Tibial artery (tissue), 4 donors: ENCODE data around the gene ZNF311.

Experiments used
- DNase-seq, 2 donors: peaks; one replicate each; pipeline ENCODE4 v3.0.0-alpha.2; 2019
- H3K27ac ChIP-seq, 2 donors: fragments of 200-600 bp; sonication (generic) in 1 of 2; 1 replicate in 1 of 2; 2 replicates in 1 of 2; pipeline ENCODE4 v1.5.1; 2018 to 2019; ENCODE audit warnings: mild to moderate bottlenecking in 1 of 2
- H3K27me3 ChIP-seq, 2 donors: fragments of 200-600 bp; sonication (generic) in 1 of 2; one replicate each; pipeline versions ENCODE4 v1.5.1 to v1.6.0; 2016 to 2019
- H3K36me3 ChIP-seq, 3 donors: fragments of 200-600 bp; sonication (generic) in 2 of 3; one replicate each; pipeline ENCODE4 v1.5.1; 2016 to 2019; ENCODE audit warnings: mild to moderate bottlenecking in 2 of 3
- H3K4me1 ChIP-seq, 4 donors: fragments of 200-600 bp; sonication (generic) in 2 of 4; 1 replicate in 3 of 4; 2 replicates in 1 of 4; pipeline ENCODE4 v1.5.1; 2016 to 2019
- H3K4me3 ChIP-seq, 2 donors: fragments of 200-600 bp; sonication (generic) in 1 of 2; 1 replicate in 1 of 2; 2 replicates in 1 of 2; pipeline ENCODE4 v1.5.1; 2018 to 2019; ENCODE audit warnings: mild to moderate bottlenecking in 2 of 2
- H3K9me3 ChIP-seq, 3 donors: fragments of 200-600 bp; sonication (generic) in 1 of 3; one replicate each; pipeline ENCODE4 v1.5.1; 2016 to 2019
- CTCF ChIP-seq, 2 experiments: fragments of 200-600 bp in 1 of 2; fragments of 450-650 bp in 1 of 2; IDR thresholded peaks; one replicate each; pipeline ENCODE4 v1.5.1; 2017 to 2019; ENCODE audit warnings: antibody characterized with exemption in 2 of 2, mild to moderate bottlenecking in 1 of 2, moderate library complexity in 1 of 2
- intact Hi-C: fragments of 100-400 bp; cut with DNase I; formaldehyde crosslinking; loops from one replicate; pipeline ENCODE4 v1.15.0; 2023; ENCODE audit warnings: low total_unique reads

ZNF311 gene

GRCh38 chr6:29014729-29015608, 9.9 kb upstream of the ZNF311 start:
- H3K36me3 ChIP-seq: no peaks in the 10 kb centered on the region
- no peak for TF ChIP-seq CTCF (IDR thresholded peaks at IDR 0.05)
- no peak overlapping the region for H3K27ac ChIP-seq
- peaks cover 0 to 12% of the 10 kb centered on the region in 2 donors for H3K27me3 ChIP-seq
- no peaks in the 10 kb centered on the region for H3K9me3 ChIP-seq
- intact Hi-C loops: loop anchor here (5.0 to 10.0 kb wide), 2 partner anchors 150 to 328 kb away; no protein-coding TSS in a partner anchor
- peaks cover 0 to 33% (median 12%) of the 10 kb centered on the region in 4 donors for H3K4me1 ChIP-seq
- no peak for DNase-seq
- no peak overlapping the region for H3K4me3 ChIP-seq

- no peaks in the 10 kb centered on the region for H3K36me3 ChIP-seq
- peak overlapping the region; percentile 51 to 57 for H3K4me3 ChIP-seq
- TF ChIP-seq CTCF (IDR thresholded peaks at IDR 0.05): no peak
- intact Hi-C loops: loop anchor here (10.0 kb wide), 1 partner anchor 147 kb away; no protein-coding TSS in a partner anchor
- H3K27ac ChIP-seq: peak overlapping the region; percentile 56
- no peaks in the 10 kb centered on the region for H3K9me3 ChIP-seq
- H3K4me1 ChIP-seq: peaks cover 0 to 26% (median 8%) of the 10 kb centered on the region in 4 donors
- DNase-seq: peak in 1 of 2 donors; percentile 28
- peaks cover 0 to 12% of the 10 kb centered on the region in 2 donors for H3K27me3 ChIP-seq
These were observed 6.2 kb upstream of the ZNF311 start for GRCh38 chr6:29011276-29011734.

GRCh38 chr6:29009358-29009757, 4.2 kb upstream of the ZNF311 start:
- no peaks in the 10 kb centered on the region for H3K27me3 ChIP-seq
- H3K4me3 ChIP-seq: no peak overlapping the region
- TF ChIP-seq CTCF (IDR thresholded peaks at IDR 0.05): no peak
- intact Hi-C loops: no loop called here
- H3K4me1 ChIP-seq: peaks cover 0 to 17% (median 8%) of the 10 kb centered on the region in 4 donors
- no peak for DNase-seq
- H3K27ac ChIP-seq: no peak overlapping the region
- H3K9me3 ChIP-seq: no peaks in the 10 kb centered on the region
- no peaks in the 10 kb centered on the region for H3K36me3 ChIP-seq

- Histone ChIP-seq H3K4me1 (peaks cover 0 to 17% (median 7%) of the 10 kb centered on the region in 4 donors), H3K36me3 (no peaks in the 10 kb centered on the region), H3K27ac (no peak overlapping the region), H3K9me3 (no peaks in the 10 kb centered on the region), H3K4me3 (no peak overlapping the region), H3K27me3 (no peaks in the 10 kb centered on the region)
- intact Hi-C loops: no loop called here
- DNase-seq: no peak
- TF ChIP-seq CTCF (IDR thresholded peaks at IDR 0.05): no peak
These were observed 3.0 kb upstream of the ZNF311 start for GRCh38 chr6:29008089-29008488.

- Histone ChIP-seq H3K9me3 (no peaks in the 10 kb centered on the region), H3K4me1 (no peaks in the 10 kb centered on the region), H3K36me3 (no peaks in the 10 kb centered on the region), H3K27me3 (peaks cover 0 to 3% of the 10 kb centered on the region in 2 donors), H3K4me3 (no peak overlapping the region), H3K27ac (no peak overlapping the region)
- TF ChIP-seq CTCF (IDR thresholded peaks at IDR 0.05): no peak
- no peak for DNase-seq
- intact Hi-C loops: no loop called here
These were observed 8.1 kb downstream of the ZNF311 start for GRCh38 chr6:28996844-28997510.
